NK-92 (cell line): ENCODE results near the gene FXYD6.

ENCODE experiments used
- DNase-seq: peaks from one replicate; lab custom pipeline; 2025; ENCODE audit not compliant: unreplicated experiment; lab: John Stamatoyannopoulos, UW

Gene FXYD6

DNA sequence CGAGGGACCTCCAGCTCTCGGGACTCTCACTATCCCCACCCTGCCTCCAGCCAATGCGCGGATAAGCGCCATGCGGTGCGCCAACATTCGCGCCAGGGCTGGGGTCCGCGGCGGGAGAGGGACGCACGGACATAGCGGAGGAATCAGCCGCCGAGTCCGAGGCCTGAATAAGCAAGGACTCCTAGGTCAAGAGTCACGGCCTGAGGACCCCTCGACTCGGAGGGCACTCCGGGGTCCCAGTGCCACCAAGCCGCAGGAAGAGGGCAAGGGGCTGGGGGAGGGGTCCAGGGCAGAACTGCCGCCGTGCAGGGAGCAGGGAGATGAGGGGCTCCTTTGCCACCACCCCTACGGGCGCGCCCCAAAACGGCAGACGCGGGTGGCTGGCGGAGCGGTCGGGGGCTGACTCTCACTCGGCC, 80.0 kb downstream of the FXYD6 start:
- DNase-seq: no peak

DNA sequence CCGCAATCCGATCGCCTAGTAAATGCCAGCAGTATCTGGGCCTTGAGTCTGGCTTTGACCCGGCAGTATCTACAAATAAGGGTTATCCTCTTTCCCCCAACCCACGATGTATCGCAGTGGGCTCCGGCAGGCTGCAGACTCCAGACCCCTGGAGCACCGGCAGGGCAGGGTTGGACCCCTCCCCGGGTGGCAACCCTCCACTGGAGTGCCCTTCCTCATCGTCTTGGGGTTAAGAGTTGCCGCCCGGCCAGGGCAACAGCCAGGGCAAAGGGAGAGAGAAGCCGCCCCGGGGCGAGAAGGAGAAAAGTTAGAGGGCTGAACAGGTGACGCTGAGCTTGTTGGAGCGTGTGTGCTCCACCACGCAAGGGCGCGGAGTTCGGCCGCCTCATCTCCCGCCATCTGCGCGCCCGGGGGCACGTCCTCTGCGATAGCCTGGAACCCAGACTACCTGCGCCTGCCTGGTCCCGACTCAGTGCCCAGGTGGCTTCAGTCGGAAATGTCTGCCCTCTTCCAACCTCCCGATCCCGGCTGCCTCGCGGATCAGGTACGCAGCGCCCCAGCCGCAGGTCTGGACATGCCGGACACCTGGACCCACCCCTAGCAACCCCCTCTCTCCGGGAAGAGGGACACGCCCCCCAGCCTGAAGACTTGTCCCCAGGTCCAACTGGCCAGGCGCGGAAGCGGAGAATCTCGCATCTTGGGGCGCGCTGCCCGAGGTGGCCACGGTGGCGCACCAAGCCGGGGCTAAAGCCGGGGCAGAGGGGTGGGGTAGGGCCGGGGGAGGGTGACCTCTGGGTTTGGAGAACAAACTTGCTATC, 80.6 kb downstream of the FXYD6 start:
- DNase-seq: no peak

DNA sequence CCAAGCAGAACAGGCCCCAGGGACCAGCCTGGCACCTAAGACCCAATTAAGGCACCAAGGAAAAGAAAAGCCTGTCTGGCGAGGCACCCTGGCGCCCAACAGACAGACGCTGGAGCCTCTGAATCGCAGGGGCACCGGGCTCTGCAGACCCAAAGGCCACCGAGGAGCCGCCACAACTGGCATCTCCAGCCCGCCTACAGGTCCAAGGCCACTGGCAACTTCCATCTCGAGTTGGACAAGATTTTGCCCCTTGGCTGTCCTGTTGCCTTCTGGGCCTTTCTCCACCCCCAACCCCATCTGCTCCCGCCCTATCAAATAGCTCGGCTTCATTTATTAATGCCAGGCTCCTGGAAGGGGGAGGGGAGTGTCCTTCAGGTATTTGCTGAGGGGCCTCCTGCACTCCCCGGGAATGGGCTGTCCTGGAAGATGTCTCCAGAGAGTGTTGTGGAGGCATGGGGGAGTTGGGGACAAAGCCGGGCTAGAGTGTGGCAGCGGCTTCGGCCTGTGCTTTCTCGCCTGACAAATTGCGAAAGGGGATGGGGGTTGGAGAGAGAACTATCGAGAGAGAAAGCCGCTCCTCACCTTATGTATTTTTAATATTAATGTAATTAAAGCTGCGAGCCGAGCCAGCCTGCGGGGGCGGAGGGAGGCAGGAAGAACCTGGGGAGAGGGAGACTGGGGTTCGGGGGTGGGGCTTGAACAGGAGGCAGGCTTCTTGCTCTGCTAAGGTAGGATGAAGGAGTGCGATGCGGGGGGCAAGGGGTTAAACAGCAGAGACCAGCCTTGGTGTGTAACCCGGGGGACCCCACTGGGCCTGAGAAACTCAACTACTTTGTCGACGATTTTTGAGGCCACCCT, 81.5 kb downstream of the FXYD6 start:
- DNase-seq: no peak

DNA sequence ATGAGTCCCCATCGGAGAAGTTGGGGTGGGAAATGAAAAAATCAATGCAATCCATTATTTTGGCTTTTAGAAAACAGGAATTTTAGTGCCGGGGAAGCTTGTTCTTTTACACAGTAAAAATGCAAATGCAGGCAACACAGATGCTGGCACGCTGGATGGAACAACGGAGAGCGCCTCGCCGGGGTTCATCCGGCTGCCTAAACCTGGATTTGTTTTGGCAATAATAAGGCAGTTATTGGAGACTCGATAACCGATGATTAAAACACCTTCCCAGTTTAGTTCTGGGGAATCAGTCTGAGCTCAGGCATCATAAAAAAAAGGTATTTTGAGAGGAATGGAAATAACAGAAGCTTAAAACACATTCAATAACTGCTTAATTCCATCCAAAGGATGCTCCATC, 82.3 kb downstream of the FXYD6 start:
- no peak for DNase-seq

DNA sequence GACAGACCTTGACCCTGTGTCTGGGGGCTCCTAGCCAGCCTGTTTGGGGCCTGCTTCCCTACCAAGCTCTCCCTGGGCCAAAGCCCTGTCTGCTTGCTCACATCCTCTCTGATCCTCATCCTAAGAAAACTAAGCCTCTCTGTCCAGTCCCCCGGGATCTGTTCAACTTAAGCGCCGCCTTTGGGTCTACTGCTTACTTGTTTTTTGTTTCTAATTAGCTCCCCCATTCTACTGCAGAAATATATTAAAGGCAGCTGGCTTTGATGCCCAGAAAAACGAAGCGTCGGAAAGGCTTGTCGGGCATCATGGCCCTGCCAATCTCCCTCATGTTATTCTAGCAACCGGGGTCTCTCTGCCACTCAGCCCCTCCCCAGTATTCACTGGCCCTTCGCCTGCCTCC, 82.9 kb downstream of the FXYD6 start:
- no peak for DNase-seq

DNA sequence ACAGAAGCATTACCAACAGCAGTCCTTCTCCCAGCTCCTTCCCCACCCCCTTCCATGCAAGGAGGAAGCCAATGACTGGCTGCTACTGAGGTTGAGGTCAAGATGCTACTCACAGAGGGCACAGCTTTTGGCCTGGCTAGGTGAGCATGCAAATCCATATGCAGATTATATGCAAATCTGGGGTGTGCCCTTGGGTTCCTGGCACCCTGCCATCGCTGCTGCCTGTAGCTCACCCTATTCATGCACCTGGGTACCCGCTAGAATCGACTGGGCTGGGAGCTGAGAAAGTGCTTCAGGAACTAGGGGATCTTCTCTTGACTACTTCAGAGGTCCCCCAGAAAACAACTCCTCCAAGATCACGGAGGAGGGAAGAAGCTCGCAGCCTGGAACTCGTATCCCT, 83.5 kb downstream of the FXYD6 start:
- DNase-seq: no peak

DNA sequence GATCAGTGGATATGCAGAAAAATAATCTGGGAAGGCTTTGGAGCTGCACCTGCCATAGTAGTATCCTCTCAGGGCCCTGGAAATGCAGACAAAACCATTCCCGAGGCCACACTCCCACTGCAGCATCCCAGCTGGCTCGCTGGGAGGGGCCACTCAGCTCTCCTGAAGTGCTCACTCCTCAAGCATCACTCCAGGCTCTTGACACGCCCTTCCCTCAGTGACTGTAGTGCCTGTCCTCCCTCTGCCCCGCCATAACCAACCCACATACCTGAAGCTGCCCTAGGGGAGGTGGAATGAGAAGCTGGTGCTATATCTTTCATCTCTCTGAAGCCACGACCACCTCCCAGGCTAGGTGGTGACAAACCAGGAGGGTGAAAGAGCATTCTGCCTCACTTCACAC, 84.2 kb downstream of the FXYD6 start:
- no peak for DNase-seq

DNA sequence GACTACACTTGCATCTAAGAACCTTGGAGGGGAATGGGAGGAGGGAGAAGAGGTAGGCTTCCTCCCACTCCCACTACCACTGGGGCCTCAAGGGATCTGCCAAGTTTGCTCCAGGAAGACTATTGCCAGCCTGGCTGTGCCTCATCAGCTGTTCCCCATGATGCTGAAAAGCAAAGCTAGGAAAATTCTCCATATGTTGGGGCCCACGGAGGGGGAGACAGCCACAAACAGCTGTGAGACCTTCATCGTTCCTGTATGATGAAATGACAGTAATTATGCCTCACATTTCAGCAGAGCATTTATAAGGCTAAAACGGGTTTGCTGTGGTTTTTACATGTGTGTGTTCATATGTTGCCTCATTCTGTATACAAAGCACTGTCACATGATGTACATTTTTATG, 86.2 kb downstream of the FXYD6 start:
- no peak for DNase-seq

DNA sequence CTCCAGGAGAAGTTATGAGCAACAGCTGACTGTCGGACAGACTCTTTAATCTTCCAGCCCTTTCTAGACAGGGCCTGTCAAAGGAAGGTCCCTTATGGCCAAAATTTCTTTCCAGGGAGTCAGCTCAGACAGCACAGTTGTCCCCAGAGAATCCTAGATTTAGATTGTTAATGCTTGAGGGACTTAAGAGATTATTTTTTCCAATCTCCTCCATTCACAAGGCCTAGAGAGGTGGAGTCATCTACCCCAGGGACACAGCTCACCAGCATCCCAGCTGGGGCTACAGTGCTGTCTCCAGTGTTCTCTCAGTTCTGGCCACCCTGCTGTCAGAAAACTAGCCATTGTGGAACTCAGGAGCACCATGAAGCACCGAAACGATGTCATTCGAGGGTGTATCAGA, 87.2 kb downstream of the FXYD6 start:
- no peak for DNase-seq
